GM06990 (cell line): ENCODE data around the gene SIAH2.

Source experiments
- DNase-seq: peaks from one replicate; pipeline ENCODE4 v3.0.0-alpha.2; 2011; ENCODE audit not compliant: insufficient read length; ENCODE audit errors: extremely low read depth
- H3K27me3 ChIP-seq: replicated peaks from 2 replicates; pipeline ENCODE4 v1.6.0; 2011; ENCODE audit warnings: low read length; ENCODE audit not compliant: control insufficient read depth, insufficient read depth
- H3K36me3 ChIP-seq: 2 replicates; pipeline ENCODE4 v1.5.1; 2011; ENCODE audit warnings: low read length; ENCODE audit not compliant: control insufficient read depth, insufficient read depth
- H3K4me3 ChIP-seq: replicated peaks from 2 replicates; pipeline ENCODE4 v1.5.1; 2011; ENCODE audit warnings: low read depth, mild to moderate bottlenecking, control low read depth, low read length
- TF ChIP-seq, protein P1 (sequence below): IDR thresholded peaks from 2 replicates; pipeline ENCODE4 v1.5.1; 2011; ENCODE audit warnings: low read length, control low read depth, mild to moderate bottlenecking, inconsistent platforms; ENCODE audit not compliant: insufficient read depth, poor library complexity, severe bottlenecking

SIAH2 gene

DNA sequence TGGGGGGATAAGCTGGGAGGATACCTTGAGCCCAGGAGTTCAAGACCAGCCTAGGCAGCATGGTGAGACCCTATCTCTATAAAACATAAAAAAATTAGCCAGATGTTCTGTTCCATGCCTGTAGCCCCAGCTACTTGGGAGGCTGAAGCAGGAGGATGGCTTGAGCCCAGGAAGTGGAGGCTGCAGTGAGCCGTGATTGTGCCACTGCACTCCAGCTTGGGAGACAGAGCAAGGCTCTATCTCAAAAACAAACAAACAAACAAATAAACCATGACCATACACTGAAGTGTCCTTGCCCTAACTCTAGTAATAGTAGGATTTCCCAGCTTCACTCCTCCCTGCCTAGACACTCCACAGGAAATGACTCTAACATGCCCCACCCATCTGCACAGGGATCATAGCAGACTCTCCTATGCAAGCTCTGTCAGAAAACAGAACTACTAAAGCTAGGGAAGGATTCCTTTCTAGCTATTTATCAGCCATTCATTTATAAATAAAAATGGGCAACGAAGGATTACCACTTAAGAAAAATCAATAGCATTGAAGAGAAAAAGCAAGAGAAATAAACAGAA lies 63.8 kb downstream of the SIAH2 start:
- no peak for DNase-seq
- no peaks in the 10 kb centered on the region for H3K27me3 ChIP-seq
- no peak overlapping the region for H3K4me3 ChIP-seq
- no peaks in the 10 kb centered on the region for H3K36me3 ChIP-seq
- TF ChIP-seq, protein P1, sequence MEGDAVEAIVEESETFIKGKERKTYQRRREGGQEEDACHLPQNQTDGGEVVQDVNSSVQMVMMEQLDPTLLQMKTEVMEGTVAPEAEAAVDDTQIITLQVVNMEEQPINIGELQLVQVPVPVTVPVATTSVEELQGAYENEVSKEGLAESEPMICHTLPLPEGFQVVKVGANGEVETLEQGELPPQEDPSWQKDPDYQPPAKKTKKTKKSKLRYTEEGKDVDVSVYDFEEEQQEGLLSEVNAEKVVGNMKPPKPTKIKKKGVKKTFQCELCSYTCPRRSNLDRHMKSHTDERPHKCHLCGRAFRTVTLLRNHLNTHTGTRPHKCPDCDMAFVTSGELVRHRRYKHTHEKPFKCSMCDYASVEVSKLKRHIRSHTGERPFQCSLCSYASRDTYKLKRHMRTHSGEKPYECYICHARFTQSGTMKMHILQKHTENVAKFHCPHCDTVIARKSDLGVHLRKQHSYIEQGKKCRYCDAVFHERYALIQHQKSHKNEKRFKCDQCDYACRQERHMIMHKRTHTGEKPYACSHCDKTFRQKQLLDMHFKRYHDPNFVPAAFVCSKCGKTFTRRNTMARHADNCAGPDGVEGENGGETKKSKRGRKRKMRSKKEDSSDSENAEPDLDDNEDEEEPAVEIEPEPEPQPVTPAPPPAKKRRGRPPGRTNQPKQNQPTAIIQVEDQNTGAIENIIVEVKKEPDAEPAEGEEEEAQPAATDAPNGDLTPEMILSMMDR: no peak

DNA sequence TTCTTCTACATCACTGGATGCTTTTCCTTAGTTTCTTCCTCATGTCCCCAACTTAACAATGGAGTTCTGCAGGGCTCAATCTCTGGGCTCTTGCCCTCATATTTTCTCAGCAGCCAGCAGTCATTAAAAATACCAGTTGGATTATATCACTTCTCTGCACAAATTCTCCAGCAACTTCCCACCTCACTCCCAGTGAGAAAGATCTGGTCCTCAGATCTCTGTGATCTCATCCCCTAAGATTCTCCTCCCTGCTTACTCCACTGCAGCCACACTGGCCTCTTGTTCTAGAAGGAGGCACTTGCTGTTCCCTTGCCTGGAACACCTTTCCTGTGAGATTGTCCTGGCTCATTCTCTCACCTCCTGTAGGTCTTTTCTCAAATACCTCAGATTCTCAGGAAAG lies 65.3 kb downstream of the SIAH2 start:
- Histone ChIP-seq H3K27me3 (no peaks in the 10 kb centered on the region), H3K4me3 (no peak overlapping the region), H3K36me3 (no peaks in the 10 kb centered on the region)
- TF ChIP-seq, protein P1: no peak
- no peak for DNase-seq

DNA sequence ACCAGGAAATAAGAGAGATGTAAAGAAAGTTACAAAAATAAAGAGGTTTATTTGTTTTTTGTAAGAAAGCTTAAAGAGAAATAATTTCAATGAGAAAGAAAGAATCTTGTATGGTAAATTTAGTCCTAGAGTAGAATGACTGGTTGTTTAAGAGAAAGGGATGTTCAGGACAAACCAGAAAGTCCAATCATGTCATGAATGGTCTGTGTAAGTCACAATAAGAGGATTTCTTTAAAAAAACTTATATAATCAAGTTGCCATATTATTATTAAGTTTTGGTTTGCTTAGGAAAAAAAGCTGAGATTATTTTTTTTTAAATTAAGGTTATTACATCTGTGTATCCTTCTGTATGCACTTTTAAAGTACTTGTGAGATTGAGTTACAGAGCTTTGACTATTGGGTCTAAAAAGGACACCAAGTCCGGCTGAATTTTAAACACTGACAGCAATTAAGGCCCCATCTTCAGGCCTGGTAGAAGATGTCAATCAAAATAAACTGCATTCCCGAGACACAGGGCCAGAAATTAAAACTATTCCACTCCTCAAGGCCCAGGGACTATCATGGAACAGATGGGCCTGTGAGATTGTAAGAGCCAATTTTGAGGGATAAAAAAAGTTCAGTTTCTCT lies 71.4 kb downstream of the SIAH2 start:
- TF ChIP-seq, protein P1: no peak
- H3K36me3 ChIP-seq: no peaks in the 10 kb centered on the region
- no peak overlapping the region for H3K4me3 ChIP-seq
- DNase-seq: no peak
- H3K27me3 ChIP-seq: no peaks in the 10 kb centered on the region
